ENCODE data around the gene RPS14.
A peak's percentile ranks its signal among the peaks of the same experiment; 100 is the strongest.

The RPS14 gene

DNA sequence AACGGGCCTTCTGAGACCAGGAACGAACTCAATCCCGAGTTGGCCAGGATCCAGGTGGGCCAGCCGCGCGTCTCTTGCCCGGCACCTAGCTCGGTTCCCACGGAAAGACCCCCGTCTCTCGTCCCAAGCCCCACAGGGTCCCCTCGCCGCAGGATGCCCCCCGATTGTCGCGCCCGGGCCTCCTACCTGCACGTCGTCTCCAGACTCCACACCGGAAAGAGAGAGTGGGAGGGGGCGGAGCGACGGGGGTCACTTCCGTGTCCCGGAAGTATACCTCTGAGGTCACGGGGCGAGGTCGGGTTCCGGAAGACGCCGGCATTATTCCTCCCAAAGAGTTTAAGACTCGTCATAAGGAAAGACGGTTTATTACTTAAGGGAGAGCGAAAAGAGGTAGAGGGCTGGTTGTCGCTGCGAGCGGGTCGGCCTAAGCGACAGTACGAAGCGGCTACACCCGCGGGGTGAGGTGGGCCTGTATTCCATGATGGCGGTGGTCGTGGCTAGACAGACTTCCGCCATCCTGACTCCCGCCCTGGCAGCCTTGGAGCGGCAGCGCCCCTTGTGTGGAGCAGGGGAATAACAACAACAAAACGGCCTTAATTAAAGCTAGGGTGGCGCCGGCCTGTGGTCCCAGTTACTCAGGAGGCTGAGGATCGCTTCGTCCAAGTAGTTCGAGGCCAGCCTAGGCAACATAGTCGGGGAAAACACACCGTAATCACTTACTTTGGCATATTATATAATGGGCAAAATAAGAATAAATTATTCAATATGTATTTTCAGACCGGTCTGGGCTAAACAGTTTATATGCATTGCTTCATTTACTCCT, at the start of gene RPS14:
TSS of gene RPS14 (minus strand) at position 223 of the 823 bp plus-strand sequence. CDS start 2,006 bp downstream, outside the sequence.
- peak; percentile 94 for DNase-seq (ENCODE audit: low spot score)

DNA sequence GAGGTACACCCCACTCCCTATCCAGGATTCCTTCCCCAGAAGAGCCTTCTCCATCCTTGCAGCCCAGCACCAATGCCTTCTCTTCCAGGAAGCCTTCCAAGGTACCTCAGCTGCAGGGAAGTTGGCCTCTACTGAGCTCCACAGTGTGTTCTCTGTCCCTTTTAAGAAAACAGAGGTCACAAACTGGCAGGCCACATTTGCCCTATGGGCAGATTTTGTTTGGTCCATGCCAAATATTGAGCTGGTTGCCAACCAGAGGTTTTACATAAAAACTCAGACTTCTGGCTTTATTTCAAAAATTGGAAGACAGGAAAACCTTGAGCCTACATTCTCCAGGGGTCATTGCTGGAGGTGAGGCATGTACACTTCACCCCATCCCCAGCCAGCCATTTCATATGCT, 49.4 kb upstream of the RPS14 start:
- no peak for DNase-seq (ENCODE audit: low spot score)

DNA sequence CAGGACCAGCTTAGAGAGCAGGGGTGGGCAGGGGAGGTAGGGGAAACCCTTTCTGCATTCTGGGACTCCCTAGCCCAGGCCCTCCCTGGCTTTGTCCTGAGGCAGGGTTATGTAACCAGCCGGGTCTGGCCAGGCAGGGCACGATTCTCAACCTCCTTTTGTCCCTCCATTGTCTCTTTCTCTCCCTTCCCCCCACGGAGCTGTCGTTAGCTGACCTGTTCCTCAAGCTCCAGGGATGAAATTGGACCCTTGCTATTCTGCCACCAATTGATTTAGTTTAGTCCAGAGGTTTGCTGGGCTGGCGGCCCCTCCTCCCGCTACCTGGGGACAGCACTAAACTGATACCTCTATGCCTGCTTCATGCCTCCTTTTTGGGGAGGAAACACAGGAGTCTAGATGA, 49.0 kb upstream of the RPS14 start:
- no peak for DNase-seq (ENCODE audit: low spot score)

DNA sequence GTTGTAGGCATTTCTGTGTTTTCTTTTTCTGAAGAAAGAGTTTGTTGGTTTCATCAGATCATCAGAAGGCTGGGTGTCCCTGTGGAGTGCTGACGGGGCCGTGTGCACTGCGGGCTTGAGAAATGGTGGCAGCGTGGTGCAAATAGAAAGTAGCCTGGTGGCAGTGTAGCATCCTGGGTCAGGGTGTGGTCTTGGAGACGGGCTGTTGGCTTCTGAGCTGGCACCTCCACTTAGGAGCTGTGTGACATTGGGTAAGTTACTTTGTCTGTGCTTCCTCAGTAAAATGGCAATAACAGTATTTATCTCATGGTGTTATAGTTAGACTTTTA, 48.4 kb upstream of the RPS14 start:
- DNase-seq (ENCODE audit: low spot score) = no peak

DNA sequence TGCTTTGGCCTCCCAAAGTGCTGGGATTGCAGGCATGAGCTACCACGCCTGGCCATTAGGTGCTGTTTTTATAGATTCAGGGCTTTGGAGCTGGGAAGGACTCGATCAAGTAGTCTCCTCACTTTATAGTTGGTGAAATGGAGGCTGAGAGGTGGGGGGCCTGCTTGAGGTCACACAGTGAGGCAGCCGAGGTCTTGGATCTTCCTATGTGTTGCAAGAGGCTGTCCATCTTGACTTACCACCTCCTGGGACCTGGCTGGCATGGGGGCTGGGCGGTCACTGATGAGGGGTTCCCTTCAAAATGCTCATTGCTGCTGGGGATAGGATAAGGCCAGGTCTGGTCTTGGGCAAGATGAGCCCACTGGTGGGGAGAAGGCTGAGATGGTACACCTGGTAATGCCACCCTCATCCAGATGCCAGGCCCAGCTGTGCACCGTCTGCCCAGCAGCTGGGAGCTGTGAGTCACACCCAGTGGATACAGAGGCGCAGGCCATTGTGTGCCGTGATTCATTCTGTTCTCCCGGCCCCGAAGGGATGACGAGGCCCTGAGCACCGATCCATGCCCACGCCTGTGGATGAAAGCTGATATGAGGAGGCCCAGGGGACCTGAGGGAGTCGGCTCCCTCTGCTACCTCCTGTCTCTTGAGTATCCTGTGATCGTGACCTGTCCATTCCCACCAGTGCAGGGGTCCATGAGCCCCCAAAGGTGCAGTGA, 47.9 kb upstream of the RPS14 start:
- peak; percentile 93 for DNase-seq (ENCODE audit: low spot score)

DNA sequence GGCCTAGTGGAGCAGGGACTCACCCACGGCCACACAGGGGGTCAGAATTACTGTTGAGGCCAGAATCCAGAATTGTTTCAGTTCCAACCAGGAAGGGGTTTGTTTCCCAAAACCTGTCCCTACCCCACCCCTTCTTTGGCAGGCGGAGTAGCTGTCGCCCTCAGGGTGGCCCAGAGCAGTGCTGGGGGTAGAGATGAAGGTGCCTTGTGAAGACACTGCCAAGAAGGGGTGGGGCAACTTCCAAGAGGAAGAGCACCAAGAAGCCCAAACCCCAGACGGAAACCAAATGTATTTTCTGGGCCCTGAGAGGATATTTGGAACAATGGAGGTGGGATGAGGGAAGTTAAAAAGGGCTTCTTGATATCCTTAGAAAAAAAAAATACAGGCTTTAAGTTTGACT, 47.0 kb upstream of the RPS14 start:
- no peak for DNase-seq (ENCODE audit: low spot score)

DNA sequence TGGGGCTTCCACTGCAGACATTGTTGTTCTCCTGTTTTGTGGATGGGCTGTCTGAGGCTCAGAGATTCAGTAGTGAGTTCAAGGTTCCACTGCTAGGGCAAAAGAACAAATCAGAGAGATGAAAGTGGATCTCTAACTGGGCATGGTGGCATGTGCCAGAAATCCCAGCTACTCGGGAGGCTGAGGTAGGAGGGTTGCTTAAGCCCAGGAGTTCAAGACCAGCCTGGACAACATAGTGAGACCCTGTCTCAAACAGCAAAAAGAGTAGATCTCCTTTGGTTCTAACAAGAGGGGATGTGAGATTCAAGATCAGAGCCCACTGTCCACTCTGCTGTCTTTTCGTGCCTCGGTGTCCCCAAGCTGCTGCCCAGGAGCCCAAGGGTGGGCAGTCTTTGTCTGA, 46.6 kb upstream of the RPS14 start:
- no peak for DNase-seq (ENCODE audit: low spot score)

DNA sequence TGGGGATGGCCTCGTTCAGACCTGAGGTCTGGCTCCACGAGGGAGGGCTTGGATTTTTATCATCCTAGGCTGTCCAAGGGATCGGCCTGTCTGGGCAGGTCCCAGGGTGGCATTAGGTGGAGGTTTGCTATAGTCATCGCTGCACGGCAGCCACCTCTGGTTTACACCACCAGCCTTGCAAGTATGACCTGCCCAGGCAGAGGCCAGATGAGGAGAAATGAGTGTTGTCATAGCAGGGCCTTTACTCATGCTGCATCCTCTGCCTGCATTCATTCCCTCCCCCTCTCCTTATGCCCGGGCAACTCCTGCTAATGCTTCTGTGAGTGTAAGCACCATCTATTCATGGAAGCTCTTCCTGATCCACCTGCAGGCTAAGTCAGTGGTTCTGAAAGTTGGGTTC, 43.1 kb upstream of the RPS14 start:
- DNase-seq (ENCODE audit: low spot score) = no peak

DNA sequence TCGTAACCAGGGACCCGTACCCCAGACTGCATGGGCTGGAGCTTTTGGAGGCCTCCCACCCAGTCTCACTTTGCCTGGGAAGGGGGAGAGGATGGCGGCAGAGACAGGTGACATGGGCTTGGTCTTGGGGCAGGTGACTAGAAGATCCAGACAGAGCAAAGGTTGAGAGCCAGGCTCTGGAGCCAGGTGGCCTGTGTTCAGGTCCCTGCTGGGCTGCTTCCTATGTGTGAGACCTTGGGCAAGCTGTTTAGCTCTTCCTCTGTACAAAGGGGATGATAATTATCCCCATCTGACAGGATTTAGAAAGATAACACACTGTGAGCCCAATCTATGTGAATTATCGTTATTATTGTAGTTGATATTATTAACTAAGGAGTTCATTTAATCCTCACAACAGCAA, 42.3 kb upstream of the RPS14 start:
- DNase-seq (ENCODE audit: low spot score) = no peak

DNA sequence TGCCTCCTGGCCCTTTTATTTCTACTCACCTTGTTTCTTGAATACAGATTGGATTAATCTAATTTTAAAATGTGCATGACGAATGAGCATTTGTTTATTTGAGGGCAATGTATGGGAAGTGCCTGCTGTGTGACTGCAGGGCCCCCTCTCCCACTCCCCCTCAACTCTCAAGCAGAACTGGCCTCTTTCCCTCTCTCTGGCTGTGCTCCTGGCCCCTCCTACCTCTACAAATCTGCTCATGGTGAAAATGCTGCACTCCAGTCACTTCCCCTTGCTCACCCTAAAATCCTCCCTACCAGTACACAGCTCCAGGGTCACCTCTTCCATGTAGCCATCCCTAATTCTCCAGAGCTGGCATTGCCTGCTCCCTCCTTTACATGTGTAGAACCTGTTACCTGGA, 41.2 kb upstream of the RPS14 start:
- no peak for DNase-seq (ENCODE audit: low spot score)

DNA sequence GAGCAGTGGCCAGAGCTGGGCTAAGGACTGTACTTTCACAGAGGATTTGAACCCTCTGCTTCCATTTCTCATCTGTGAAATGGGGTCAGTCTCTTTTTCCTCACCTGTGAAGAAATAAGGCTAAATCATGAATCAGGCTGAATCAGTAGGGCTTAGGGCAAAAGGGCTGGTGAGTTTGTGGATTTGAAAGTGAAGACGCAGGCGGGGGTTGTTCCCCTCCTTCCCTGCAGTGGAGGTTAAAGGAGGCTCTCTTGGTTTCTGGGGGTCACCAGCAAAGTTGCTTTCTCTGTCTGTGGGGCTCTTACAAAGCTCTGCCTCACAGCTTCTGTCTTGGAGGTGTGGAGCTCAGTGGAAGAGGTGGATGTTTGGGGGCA, 40.7 kb upstream of the RPS14 start:
- DNase-seq (ENCODE audit: low spot score) = no peak

DNA sequence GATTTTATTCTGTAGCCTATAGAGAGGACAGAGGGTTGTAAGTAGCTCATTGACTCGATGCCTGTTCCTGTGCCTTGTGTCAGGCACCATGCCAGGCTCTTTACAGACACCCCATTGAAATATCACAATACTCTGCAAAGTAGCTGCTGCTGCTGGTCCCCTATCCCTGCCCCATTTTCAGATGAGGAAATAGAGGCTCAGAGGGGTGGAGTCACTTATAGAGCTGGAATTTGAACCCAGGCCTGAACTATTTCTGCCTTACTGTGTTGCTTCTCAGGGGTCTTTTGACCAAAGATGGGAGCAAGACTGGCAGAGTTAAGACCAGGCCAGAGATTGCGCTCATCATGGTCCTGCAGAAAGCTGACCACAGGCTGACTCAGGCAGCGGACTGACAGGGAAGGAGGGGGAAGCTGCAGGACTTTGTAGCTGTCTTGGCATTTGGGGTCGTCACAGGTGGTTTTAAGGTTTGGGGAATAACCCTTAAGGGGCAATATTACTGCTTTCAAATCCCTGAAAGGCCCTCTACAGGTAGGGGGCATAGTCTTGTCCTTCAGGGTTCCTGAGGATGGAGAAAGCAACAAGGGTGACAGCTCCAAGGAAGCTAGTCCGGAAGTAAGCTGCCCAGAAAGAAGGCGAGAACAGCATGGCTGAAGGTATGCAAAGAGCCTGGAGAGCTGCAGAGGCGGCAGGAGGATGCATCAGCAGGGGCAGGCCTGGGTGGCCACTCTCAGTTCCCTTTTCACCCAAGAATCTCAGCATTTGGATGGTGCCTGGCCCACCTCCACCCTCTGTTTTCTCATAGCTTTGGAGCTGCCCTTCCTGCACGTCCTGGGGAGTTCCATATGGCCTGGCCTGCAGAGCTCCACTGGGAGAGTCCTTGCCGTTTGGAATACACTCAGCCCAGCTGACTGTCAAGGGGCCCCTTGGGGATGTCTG, 40.1 kb upstream of the RPS14 start:
- DNase-seq (ENCODE audit: low spot score) = no peak

DNA sequence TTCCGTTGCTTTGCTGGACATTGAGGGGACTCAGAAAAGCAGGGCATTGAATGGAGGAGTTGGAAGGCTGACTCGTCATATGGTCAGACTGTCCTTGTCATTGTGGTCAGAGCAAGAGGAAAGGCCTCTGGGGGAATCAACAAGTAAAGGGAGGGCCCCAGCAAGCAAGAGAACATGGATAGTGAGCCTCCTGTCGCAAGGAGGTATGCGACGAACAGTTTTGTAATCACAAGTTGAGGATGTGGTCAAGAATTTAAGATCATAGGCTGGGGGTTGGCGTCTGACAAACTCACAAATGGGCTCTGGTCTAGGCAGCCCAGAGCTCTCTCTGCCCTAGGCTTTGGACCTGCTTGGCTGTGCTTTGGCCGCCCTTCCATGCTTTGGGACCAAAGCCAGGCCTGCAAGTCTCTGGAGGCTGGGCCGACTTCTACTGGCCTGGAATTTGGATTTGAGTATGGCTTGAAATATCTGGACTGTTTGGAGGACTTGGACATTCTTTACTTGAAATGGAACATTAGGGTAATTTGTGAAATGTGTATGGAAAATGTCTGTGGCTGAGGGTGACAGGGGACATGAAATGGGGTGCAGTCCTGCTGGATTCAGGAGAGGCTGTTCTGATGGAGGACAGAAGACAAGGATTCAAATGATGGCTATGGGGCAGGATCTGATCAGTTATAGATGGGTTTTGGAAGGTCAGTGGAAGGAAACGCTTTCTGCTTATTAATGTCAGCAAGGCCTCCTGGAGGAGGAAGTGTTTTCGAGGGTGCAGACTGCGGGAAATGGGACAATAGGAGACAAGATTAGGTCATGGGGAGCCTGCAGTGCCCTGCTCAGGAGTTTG, 39.2 kb upstream of the RPS14 start:
- DNase-seq (ENCODE audit: low spot score) = no peak

DNA sequence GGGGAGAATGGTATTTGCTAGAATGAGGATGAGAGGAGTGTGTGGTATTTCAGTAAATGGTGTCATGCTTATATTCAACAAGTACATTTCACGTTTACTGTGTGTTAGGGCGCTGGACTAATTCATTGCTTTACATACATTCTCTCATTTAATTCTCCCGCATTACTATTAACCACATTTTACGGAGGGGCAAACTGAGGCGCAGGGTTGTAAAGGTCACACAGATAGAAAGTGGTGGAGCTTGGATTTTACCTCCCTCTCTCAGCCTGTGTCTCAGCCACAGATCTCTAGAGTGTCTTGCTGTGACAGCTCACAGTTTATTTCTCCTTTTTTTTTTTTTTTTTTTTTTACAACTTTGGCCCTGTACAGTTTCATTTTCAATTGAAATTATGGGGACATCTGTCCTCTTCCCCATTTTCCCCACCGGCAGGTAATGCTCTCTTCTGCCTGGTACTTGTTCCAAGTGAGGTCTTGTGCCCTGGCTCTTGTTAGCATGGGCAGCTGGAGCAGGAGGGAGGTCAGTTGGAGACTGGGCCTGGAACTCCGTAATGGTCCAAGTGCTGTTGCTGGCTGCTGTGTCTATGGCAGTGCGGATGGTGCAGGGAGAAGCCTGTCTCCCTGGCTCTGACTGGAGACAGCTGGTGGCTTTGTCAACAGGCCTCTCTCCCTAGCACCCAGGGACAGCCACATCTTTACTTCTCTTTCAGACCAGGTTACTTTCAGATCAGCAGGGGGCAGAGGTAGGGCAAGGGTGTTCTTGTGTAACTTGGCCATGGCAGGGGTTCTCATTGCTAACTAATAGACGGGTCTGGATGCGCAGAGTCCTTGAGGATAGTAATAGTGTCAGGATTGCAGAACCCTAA, 37.9 kb upstream of the RPS14 start:
- DNase-seq (ENCODE audit: low spot score) = no peak

DNA sequence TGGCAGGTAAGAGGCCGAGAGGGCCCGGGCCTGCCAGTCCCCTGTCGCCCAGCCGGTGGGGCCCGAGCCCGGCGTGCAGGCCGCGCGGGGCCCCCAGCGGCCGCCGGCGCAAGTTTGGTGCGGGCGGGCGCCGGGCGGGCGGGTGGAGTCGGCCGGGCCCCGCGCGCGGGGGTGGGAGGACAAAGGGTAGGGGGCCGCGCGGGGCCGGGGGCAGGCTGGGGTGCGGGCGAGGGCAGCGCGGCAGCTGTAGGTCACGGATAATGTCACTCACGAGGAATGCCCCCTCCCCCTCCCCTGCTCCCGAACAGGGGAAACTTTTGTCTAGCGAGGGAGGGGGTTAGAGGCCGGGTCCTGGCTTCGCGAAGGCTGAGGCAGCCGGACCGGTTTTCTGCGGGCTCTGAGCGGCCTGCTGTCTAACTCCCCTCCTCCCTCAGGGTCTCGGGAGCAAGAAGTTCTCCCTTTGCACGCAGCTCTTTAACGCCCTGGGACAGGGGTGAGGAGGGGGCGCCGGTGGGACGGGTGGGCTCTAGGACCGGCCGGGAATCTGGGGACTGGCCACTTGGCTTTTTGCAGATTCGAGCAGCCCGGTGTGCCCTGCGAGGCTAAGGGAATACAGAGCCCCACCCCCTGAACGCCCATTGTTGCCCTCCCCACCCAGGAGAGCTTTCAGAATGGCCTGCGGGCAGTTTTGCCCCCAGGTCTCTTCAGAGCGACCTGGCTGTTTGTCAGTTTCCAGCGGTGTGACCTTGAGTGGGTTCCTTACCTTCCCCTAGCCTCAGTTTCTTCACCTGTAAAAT, 37.1 kb upstream of the RPS14 start:
- peak; percentile 54 for DNase-seq (ENCODE audit: low spot score)

DNA sequence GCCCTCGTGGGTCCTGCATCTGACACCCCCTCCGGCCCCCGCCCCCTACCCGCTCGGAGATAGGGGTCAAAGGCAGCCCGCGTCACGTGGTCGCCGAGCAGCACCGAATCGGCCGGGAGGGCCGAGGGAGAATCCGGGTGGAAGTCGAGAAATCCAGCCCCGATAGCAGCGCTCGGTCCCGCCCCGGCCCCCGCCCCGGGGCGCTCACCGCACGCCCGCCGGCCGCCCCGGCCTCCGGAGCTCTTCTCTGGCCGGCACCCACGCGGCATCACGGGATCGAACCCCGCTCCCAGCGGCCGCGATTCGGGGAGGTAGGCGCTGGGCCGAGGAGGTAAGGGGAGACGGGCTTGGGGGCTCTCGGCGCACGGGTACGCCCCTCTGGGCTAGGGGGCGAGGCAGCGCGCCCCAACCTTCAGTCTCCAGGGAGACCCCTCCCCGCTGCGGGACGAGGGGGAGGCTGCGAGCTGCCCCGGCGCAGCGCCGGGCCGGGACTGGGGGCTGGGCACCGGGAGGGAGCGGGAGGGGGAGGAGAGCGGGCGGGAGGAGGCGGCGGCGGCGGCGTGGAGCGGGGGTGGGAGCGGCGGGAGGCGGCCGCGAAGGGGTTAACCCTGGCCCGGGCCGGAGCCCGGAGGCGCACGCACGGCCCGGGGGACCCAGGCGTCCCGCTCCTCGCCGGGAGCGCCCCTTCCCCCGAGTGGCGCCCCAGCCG, 36.3 kb upstream of the RPS14 start:
- DNase-seq (ENCODE audit: low spot score) = no peak

DNA sequence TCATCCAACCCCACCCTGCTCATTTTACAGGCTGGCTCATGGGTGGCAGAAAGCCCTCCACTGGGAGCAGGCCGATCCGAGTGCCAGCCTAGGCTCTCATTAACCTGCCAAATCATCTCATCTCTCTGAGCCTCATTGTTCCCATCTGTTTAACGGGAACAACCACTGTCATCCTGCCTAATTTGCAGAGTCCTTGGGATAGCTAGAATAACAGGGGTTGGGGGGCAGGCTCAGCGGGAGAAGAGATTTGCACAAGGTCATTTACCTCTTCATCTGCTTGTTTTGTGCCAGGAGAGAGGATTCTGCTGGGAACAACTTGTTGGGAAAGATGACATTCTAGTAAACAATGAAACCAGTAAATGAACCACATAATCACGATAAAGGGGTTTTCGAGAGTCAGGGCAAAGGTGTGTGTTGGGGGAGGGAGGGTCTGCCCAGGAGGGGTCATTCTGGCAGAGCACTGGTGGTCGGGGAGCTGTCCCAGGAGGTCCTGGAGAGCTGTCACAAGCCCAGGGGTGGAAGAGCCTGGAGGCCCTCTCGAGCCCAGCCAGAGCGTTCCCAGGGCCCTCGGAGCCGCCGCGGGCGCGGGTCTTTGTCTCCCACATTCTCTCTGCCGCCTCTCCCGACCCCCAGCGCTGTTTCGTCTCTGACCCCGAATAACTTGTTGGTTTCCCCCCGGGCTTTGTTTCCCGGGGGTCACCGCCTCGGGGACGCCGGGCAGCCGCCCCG, 35.6 kb upstream of the RPS14 start:
- no peak for DNase-seq (ENCODE audit: low spot score)

DNA sequence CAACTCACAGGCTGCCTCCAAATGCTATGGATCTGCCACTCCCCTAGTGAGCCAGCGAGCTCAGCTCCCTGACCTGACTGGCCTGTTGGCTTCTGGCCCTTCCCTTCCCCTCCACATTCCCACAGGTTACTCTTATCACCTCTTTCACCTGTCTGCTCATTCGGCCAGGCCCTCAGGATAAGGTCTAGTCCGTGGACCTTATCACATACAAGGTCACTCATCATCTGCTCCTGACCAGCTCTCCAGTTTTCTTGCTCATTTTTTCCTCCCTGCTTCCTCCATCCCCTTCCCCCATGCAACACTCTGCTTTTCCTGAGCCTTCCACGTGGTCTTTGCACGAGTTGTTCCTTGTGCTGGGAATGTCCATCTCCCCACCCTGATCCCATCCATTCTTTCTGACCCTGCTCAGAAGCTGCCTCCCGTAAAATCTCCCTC, 32.5 kb upstream of the RPS14 start:
- DNase-seq (ENCODE audit: low spot score) = no peak

DNA sequence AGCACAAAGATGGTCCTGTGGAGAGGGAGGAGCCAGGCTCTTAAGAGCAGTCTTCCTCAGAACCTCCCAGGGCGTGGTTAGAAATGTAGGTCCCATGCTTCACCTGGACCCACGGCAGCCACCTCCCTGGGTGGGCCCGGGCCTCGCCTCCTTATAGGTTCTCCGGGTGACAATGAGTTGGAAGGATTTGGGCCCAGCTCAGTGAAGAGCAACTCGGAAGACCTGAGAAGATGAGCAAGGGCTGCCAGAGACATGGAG, 32.1 kb upstream of the RPS14 start:
- no peak for DNase-seq (ENCODE audit: low spot score)
